SKM-1 treated with dmso at 0.1 percent for 144 hours (cell line): ENCODE measurements around the gene SNX3.

Experiments used
- DNase-seq: peaks from one replicate; lab custom pipeline; 2025; ENCODE audit not compliant: unreplicated experiment; lab: John Stamatoyannopoulos, UW

SNX3 gene

DNA sequence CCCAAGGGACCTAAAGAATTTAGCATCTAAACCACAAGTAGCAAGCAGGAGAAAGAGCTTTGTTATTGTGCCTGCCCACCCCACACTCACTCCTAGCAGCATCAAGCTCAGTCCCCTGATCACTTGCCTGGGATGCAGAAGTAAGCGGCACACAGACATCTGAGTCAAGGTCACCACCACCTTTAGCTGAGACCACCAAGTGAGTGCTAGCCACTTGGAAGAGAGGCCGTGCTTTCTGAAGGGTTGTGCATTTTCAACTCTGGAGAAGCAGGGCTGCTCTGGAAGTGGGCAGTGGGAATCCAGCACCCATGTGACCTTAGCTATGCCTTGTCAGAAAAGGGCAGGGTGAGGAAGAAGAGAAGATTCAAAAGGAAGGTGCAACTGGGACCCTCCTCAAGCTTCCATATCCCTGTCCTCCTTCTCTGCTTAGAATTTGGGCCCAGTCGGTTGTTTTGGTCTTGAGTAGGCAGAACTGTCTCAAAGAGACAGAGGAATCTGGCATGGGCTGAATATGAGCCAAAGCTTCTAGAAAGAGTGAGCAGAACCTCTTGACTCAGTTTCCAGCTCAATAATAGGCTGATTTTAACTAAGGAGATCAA, 88.8 kb downstream of the SNX3 start:
- DNase-seq, result no peak

GRCh38 chr6:108171291-108171917, 89.4 kb downstream of the SNX3 start:
- no peak for DNase-seq

- no peak for DNase-seq
These were observed 90.2 kb downstream of the SNX3 start for GRCh38 chr6:108170332-108171290.

- no peak for DNase-seq
These were observed 91.1 kb downstream of the SNX3 start for GRCh38 chr6:108169464-108170331.

- DNase-seq, result no peak
These were observed 92.1 kb downstream of the SNX3 start for GRCh38 chr6:108168501-108169463.

DNA sequence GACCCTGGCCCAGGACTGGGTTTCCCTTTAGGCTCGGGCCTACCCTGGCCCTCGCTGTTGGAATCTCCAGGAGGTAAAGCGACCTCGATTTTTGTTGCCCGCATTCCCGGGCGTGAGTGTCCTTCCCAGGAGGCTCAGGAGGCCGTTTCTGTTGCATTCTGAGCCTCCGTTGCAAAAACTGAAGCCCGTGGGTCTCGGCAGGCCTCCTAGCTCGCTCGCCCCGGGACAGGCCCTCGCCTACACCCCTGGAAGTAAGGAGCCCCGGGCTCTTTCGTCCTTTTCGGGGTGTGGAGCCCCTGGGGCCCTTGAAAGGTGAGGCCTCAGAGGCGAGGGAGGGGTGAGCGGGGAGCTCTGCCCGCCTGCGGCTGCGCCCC, 92.8 kb downstream of the SNX3 start:
- no peak for DNase-seq

GRCh38 chr6:108167449-108168089, 93.3 kb downstream of the SNX3 start:
- DNase-seq, result no peak

- DNase-seq, result no peak
These were observed 94.0 kb downstream of the SNX3 start for GRCh38 chr6:108166664-108167448.

DNA sequence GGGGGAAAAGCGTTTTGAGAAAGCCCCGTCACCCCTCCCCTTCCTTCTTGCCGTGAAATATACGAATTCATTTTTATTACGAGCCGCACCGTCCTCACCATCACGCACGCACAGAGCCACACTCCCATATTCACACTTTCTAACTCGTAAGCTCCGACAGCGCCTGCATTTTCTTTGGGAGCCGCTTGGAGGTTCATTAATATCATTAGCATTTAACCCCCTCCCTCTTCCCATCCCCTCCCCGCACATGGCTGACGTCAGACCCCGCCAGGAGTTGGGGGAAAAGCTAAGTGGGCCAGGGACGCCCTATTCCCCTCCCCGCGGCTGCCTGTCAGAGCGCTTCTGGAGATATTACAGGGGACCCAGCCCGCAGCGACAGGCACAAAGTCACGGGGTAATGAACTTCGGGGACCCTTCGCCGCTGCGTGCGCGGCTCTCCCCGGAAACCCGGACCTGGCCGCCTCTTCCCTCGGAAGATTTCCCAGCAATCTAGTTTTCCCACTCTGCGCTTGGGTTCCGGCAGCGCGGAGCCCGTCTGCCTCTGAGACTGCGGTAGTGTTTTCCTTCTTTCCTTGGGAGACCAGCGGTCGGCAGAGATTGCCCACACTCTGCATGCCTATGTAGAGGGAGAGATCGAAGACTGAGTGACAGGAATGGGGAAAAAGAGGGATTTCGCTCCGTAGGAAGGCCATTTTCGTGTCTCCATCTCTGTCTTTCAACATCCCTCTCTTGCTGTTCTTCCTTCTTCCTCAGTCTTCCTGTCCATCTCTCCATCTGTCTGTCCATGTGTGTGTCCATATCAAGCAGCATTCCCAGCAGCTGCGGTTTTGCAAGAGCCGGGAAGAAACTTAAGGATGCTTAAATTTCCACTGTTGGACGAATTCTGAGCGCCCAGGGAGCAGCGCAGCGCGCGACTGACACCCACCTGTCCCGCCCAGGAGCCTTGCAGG, 94.9 kb downstream of the SNX3 start, which contains the start of gene NR2E1:
NR2E1 (plus strand) TSS at position 309 of the 950 bp plus-strand sequence. CDS start 744 bp downstream, outside the sequence.
- DNase-seq, result no peak

DNA sequence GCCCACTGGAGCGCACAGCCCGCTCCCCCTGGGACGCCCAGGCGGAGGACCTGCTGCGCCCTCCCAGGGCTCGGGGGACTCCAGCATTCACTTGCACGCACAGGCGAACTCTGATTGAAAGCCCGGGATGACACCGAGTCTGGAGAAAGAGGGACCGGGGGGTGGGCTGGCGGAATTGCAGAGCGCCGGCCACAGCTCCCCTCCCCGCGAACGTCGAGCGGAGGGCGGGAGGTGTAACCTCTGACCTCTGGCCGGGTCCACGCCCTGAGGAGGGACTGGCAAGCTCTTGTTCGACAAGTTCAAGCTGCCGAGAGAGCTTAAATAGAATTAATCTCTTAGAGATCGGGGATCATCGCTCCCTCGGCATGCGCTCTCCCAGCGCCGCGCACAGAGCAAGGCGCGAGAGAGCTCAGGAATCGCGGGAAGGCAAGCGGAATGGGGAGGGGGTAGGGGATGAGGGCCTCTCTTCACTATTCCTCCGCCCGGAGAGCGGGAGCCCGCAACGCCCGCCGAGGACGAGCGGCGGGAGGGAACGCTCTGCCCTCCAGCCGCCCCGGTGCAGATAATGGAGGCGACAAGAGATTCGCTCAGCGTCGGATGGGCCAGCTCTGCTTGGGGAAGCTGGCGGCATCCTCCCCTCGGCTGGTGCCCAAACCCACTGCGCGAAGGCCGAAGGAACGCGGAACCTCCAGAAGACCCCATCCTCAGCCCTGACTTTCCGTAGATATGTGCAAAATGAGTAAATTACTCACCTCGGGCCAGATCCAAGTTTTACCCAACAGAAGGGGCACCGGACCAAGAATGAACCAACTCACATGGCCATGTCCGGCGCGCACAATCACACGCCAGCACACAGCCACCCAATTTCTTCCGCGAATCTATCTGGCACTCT, 95.8 kb downstream of the SNX3 start:
- no peak for DNase-seq

GRCh38 chr6:108164543-108164814, 96.4 kb downstream of the SNX3 start:
- DNase-seq, result no peak

- no peak for DNase-seq
These were observed 96.9 kb downstream of the SNX3 start for GRCh38 chr6:108163644-108164542.

DNA sequence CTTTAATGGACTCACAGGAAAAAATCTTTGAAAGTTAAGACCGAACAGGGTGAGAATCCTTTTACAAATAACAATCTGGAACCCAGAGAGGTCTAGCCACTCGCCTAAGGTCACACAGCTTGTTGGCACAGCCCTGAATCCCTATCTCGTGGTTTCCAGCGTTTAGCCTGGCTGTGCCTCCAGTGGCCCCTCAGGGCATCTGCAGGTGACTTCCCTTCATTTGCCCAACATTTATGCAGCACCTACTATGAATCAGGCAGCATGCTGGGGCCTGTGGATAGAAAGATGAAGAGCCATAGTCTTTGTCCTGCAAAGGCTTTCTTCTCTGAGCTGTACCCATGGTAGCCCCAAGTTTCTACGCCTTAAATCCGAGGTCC, 97.6 kb downstream of the SNX3 start:
- DNase-seq, result no peak

- no peak for DNase-seq
These were observed 99.0 kb downstream of the SNX3 start for GRCh38 chr6:108161724-108162282.
